ENCODE results near the gene NUDT3. TPM values are rescaled to one million over a fixed set of nuclear protein-coding genes. Genes with fewer than 3 reads are reported as not detected.

NUDT3 gene
- total RNA-seq, 2 donors from 2014 or later: 11.9 to 16.2 TPM

- H3K27me3 ChIP-seq: no peaks in the 10 kb centered on the region
- no peaks in the 10 kb centered on the region for H3K9me3 ChIP-seq
- no peaks in the 10 kb centered on the region for H3K36me3 ChIP-seq
- H3K27ac ChIP-seq: no peak overlapping the region
- H3K9ac ChIP-seq (ENCODE audit: low read depth in 2 of 2, low read length in 2 of 2): no peak overlapping the region
- no peak for DNase-seq
- H3K4me3 ChIP-seq: no peak overlapping the region
- TF ChIP-seq CTCF (IDR thresholded peaks at IDR 0.05): no peak
- intact Hi-C loops (cut with DNase I): no loop called here
- no peaks in the 10 kb centered on the region for H3K4me1 ChIP-seq
Observed at GRCh38 chr6:34233867-34234266, 158.6 kb downstream of the NUDT3 start.

- H3K27ac ChIP-seq: no peak overlapping the region
- no peaks in the 10 kb centered on the region for H3K9me3 ChIP-seq
- H3K4me1 ChIP-seq: no peaks in the 10 kb centered on the region
- no peak overlapping the region for H3K4me3 ChIP-seq
- no peaks in the 10 kb centered on the region for H3K36me3 ChIP-seq
- intact Hi-C loops (cut with DNase I): no loop called here
- H3K27me3 ChIP-seq: no peaks in the 10 kb centered on the region
- TF ChIP-seq CTCF (IDR thresholded peaks at IDR 0.05): no peak
- no peak for DNase-seq
- no peak overlapping the region for H3K9ac ChIP-seq (ENCODE audit: low read depth in 2 of 2, low read length in 2 of 2)
Observed at GRCh38 chr6:34232901-34233300, 159.6 kb downstream of the NUDT3 start.

GRCh38 chr6:34231566-34232336, 160.7 kb downstream of the NUDT3 start:
- no peak for TF ChIP-seq CTCF (IDR thresholded peaks at IDR 0.05)
- no peaks in the 10 kb centered on the region for H3K9me3 ChIP-seq
- no peak for DNase-seq
- no peak overlapping the region for H3K4me3 ChIP-seq
- no peaks in the 10 kb centered on the region for H3K27me3 ChIP-seq
- intact Hi-C loops (cut with DNase I): no loop called here
- H3K27ac ChIP-seq: no peak overlapping the region
- no peaks in the 10 kb centered on the region for H3K36me3 ChIP-seq
- H3K4me1 ChIP-seq: no peaks in the 10 kb centered on the region
- H3K9ac ChIP-seq (ENCODE audit: low read depth in 2 of 2, low read length in 2 of 2): no peak overlapping the region

GRCh38 chr6:34230653-34231371, 161.7 kb downstream of the NUDT3 start:
- no peak for DNase-seq
- Histone ChIP-seq H3K27ac (no peak overlapping the region), H3K4me3 (no peak overlapping the region), H3K4me1 (no peaks in the 10 kb centered on the region), H3K9ac (ENCODE audit: low read depth in 2 of 2, low read length in 2 of 2) (no peak overlapping the region), H3K27me3 (no peaks in the 10 kb centered on the region), H3K36me3 (no peaks in the 10 kb centered on the region), H3K9me3 (no peaks in the 10 kb centered on the region)
- intact Hi-C loops (cut with DNase I): no loop called here
- TF ChIP-seq CTCF (IDR thresholded peaks at IDR 0.05): no peak

GRCh38 chr6:34229877-34230276, 162.6 kb downstream of the NUDT3 start:
- H3K27ac ChIP-seq: no peak overlapping the region
- DNase-seq: no peak

More at GRCh38 chr6:34229877-34230276, 162.6 kb downstream of the NUDT3 start:
- no peak overlapping the region for H3K9ac ChIP-seq (ENCODE audit: low read depth in 2 of 2, low read length in 2 of 2)
- no peaks in the 10 kb centered on the region for H3K9me3 ChIP-seq
- H3K4me1 ChIP-seq: no peaks in the 10 kb centered on the region
- no peak overlapping the region for H3K4me3 ChIP-seq
- no peaks in the 10 kb centered on the region for H3K27me3 ChIP-seq
- no peak for TF ChIP-seq CTCF (IDR thresholded peaks at IDR 0.05)
- no peaks in the 10 kb centered on the region for H3K36me3 ChIP-seq
- intact Hi-C loops (cut with DNase I): no loop called here

Small RNA genes within 50 kb of the gene (microRNA-seq; reads per million reads assigned to microRNA genes)
- gene MIR6835: not detected

Other genes with a start within 250 kb of the NUDT3 start
- gene GRM4, start 246.6 kb downstream of the NUDT3 start, total RNA-seq: under 1 TPM in 1 of 2 donors, not detected in 1; 0.07 TPM
- 100 to 1,000 TPM; 184 to 536 TPM for gene HMGA1, start 155.8 kb downstream of the NUDT3 start, total RNA-seq
- 10 to 100 TPM in 1 of 2 donors, 1 to 10 TPM in 1; 8.6 to 12.8 TPM for gene SMIM29, start 143.7 kb downstream of the NUDT3 start, total RNA-seq
- gene RPS10, start 33.4 kb upstream of the NUDT3 start, total RNA-seq: 1,000 to 10,000 TPM; 1,011 to 1,246 TPM
- gene PACSIN1, start 73.4 kb upstream of the NUDT3 start, total RNA-seq: under 1 TPM; 0.05 to 0.37 TPM
- gene SPDEF, start 163.7 kb upstream of the NUDT3 start, total RNA-seq: 100 to 1,000 TPM in 1 of 2 donors, 10 to 100 TPM in 1; 71.0 to 102 TPM

Measured in colonic mucosa (tissue), 4 donors.